Endothelial cell of umbilical vein (primary cell): ENCODE measurements around the gene FANK1.

ENCODE experiments used
- CTCF ChIP-seq, 2 donors: IDR thresholded peaks; 1 replicate in 1 of 2; 2 replicates in 1 of 2; pipeline ENCODE4 v1.5.1; 2011; ENCODE audit warnings: low read length in 2 of 2, mild to moderate bottlenecking in 2 of 2, moderate library complexity in 2 of 2, control low read depth in 1 of 2, inconsistent platforms in 1 of 2, low read depth in 1 of 2; ENCODE audit not compliant: insufficient read depth in 1 of 2; ENCODE audit errors: extremely low read depth in 1 of 2
- MAX ChIP-seq: IDR thresholded peaks from 2 replicates; pipeline ENCODE4 v1.6.1; 2011; ENCODE audit not compliant: insufficient read depth, insufficient read length
- MYC ChIP-seq: IDR thresholded peaks from one replicate; pipeline ENCODE4 v1.6.1; 2011; ENCODE audit warnings: mild to moderate bottlenecking, low read depth, low read length
- POLR2AphosphoS5 ChIP-seq: IDR thresholded peaks from 2 replicates; pipeline ENCODE4 v1.6.1; 2012; ENCODE audit warnings: low read depth, mild to moderate bottlenecking, control low read depth, low read length, moderate library complexity; ENCODE audit not compliant: insufficient read depth

- no peak for TF ChIP-seq POLR2AphosphoS5
- no peak for TF ChIP-seq CTCF (IDR thresholded peaks at IDR 0.05; ENCODE audit: extremely low read depth in 1 of 2, insufficient read depth in 1 of 2, low read depth in 1 of 2, low read length in 2 of 2)
- TF ChIP-seq MAX: no peak
- no peak for TF ChIP-seq MYC
Observed at GRCh38 chr10:126015413-126015812, 119.0 kb downstream of the FANK1 start.
